ENCODE measurements around the gene WNT3A.
A peak's percentile ranks its signal among the peaks of the same experiment; 100 is the strongest.

Gene WNT3A

DNA sequence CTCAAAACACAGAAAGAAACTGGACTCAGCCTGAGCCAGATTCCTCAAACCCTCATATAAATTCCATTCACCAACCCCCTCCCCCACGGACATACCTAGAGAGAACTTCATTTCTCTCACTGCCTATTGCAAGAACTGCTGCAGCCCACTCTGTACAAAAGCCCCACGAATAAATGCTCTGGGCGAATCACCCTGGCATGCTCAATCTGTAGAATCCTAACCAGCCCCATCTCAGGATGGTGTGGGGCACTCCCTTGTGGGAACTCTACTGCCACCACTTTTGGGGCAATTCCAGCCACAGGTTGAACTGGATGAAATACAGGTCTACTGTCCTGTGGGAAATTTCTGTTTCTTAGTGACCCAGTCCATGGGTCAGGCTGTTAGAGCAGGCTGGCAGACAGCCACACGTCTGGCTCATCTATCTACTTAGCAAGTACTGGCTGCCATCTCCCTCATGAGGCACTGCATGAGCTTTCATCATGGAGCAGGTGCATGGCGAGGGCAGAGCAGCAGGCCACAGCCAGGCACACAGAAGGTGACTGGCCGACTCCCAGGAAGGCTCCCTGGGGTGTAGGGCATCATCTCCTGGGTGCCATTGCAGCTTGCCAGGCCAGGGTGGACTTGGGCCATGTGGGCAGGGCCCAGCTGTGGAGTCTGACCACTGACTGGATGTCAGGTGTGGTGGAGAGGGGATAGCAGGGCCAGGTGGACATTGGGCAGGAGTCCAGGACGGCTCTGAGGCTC lies 97.9 kb downstream of the WNT3A start:
- peak; percentile 32 for DNase-seq

DNA sequence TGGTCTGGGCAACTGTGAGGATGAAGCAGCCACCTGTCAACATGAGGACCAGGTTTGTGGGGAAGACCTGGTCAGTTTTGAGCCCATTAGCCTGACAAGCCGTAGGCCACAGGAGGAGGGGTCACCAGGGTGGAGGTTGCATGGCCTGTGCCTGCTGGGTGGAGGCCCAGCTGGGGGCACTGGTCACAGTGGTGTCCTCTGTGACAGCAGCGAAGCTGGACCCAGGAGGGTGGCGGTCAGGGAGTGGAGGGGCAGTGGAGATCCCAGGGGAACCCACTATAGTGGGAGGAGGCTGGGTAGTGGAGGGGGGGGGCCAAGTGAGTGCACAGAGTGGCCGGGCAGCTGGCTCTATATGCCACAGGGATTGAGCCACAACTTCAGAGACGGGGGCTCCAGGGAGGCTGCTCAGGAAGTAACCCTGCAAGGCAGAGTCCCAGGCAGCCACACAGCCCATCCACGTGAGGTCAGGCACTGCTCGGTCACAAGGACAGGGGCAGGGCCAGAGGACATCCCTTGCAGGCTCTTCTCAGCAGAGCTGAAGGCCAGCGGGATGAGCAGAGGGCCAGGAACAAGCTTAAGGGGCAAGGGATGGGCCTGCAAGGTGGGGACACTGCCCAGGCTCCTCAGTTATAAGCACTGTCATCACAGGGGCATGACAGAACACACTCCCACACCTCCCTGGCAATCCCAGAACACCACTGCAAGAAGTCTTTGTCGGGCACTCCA lies 98.6 kb downstream of the WNT3A start:
- no peak for DNase-seq

DNA sequence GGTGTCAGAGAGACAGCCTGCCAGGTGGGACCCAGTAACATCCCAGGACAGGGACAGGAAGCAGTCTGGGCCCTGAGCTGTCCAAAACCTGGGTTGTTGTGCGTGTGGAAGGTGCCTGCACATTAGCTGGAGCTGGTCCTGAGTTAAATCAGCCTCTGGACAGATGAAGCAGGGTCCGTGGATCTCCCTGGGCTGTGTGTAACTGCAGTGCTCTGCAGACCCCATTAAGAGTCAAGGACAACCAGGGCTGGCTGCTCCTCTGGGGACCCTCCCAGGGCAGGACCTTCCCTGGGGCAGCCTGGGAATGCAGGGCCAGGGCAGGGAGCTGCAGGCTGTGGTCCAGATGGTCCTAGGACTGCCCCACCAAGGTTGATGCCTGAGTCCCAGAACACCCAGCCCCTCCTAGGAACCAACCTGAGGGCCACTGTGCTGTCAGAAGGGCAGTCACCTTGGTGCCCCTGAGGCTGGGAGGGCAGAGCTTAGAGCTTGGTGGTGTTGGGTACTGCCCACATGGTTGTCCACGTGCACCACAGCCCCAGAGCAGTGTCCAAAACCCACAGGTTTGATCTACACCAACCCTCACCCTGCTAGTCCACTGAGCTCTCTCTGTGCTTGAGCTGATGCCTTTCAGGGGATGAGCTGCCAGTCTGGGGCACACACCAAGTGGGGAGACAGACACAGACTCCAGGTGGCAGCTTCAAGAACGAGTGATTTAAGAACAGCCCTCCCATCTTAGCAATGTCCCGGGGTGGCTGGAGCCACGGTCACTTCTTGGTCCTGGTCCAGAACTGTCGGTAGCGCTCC lies 99.4 kb downstream of the WNT3A start:
- no peak for DNase-seq

DNA sequence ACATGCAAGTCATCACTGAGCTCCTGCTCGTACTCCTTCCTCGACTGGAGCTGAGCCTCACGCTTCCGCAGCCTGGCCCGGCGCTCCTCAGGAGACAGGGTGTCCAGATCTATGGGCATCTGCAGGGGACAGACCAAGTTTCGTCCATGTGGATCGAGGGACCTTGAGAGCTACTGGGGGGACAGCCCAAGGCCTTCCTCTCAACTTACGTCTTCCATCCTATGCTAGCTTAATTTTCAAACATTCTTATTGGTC lies 99.9 kb downstream of the WNT3A start:
- no peak for DNase-seq

DNA sequence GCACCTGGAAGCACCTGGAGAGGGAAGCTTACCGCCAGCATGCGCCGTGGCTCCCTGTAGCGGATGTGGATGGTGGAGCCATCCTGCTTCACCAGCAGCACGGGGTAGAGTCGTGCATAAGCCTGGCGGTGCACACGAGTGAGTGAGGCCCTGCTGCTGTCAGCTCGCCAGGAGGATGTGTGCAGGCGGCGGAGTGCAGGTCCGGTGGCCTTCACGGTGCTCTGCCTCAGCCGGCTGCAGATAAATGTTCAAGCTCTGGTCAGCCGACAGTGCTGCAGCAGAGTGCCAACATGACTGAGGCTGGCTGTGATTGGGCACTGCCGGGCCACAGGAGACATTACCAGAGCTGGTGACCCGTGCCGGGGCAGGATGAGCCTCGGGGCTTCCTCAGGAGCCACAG lies 100.8 kb downstream of the WNT3A start:
- no peak for DNase-seq

GRCh38 chr1:228108055-228108690 lies 101.4 kb downstream of the WNT3A start:
- DNase-seq: no peak

GRCh38 chr1:228108742-228109072 lies 101.9 kb downstream of the WNT3A start:
- peak; percentile 40 for DNase-seq

DNA sequence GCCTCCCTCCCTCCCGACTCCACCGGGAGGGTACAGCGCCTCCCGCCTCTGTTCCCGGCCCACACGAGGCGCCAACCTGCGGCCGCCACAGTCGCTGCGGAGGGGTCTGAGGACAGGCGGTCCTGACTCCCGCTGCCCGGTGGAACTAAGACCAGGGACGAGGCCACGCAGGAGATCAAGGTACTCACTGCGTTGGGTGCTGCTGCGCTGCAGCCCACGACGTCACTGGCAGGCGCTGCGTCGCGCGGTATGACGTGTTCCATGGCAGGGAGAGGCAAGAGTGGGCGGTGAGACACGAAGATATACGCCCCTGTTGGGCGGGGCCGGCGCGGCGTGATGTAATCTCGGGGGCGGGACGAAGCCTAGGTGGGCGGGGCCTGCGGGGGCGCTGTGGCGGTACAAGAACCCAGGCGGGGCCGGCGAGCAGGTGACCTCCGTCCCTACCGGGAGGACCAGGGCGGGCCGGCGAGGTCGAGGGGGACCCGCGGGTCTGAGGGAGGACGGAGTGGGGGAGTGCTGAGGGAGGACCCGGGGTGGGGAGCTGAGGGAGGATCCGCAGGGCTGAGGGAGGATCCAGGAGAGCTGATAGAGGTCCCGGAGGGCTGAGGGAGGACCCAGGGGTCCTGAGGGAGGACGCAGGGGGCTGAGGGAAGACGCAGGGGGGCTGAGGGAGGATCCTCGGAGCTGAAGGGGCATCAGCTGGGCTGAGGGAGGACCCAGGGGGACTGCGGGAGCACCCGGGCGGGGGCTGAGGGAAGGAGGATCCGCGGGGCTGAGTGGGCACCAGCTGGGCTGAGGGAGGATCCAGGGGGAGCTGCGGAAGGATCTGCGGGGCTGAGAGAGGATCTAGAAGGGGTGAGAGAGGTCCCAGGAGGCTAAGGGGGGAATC lies 102.5 kb downstream of the WNT3A start, which contains the start of gene MRPL55:
TSS of gene MRPL55 (minus strand) at position 227 of the 889 bp plus-strand sequence. CDS start 1,039 bp downstream, outside the sequence.
- DNase-seq: peak; percentile 99

DNA sequence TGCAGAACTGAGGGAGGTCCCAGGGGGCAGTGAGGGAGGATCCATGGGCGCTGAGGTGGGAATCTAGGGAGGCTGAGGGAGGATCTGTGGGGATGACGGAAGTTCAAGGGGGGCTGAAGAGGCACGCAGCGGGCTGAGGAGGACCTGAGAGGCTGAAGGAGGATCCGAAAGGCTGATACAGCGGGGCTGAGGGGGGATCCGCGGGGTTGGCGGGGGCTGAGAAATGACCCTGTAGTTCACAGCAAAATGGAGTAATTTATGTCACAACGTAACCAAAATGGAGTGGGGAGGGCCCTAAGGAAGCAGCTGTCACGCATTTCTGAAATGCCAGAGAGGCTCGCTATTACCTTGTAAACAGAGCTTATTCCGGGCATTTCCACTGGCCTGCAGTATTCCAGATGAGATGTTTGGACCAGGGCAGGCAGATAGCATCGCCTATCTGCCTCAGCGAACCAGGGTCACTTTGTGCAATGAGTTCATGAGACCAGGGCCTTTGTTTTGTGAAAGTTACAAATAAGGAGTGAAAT lies 103.2 kb downstream of the WNT3A start:
- peak; percentile 65 for DNase-seq

- DNase-seq: no peak
These were observed 103.8 kb downstream of the WNT3A start for GRCh38 chr1:228110556-228110955.

All from DMS53 (cell line).